Spleen (tissue), 11 donors: Measurements from ENCODE around the gene SLC25A26. TPM values are rescaled to one million over a fixed set of nuclear protein-coding genes. Genes with fewer than 3 reads are reported as not detected.
"Not testable (repeated sequence)": the region's sequence is repeated elsewhere in the genome, so short reads cannot be mapped to it uniquely, and the experiment has no call there.

Source experiments
- DNase-seq: peaks from one replicate; pipeline ENCODE4 v3.0.0-alpha.2; 2020
- H3K27ac ChIP-seq, 8 donors: fragments of 200-600 bp; sonication (generic) in 7 of 8; 1 replicate in 4 of 8; 2 replicates in 4 of 8; pipeline versions ENCODE4 v1.5.0 to v1.8.0; 2016 to 2021; ENCODE audit warnings: inconsistent platforms in 4 of 8, mild to moderate bottlenecking in 4 of 8, moderate library complexity in 1 of 8
- H3K27me3 ChIP-seq, 7 donors: fragments of 200-600 bp; sonication (generic) in 6 of 7; replicated peaks in 1 of 7; 1 replicate in 4 of 7; 2 replicates in 3 of 7; pipeline versions ENCODE4 v1.5.0 to v1.8.0; 2016 to 2021; ENCODE audit warnings: inconsistent platforms in 3 of 7, mild to moderate bottlenecking in 1 of 7
- H3K36me3 ChIP-seq, 6 donors: fragments of 200-600 bp; sonication (generic) in 5 of 6; 1 replicate in 4 of 6; 2 replicates in 2 of 6; pipeline versions ENCODE4 v1.5.0 to v1.8.0; 2016 to 2021; ENCODE audit warnings: inconsistent platforms in 2 of 6
- H3K4me1 ChIP-seq, 6 donors: fragments of 200-600 bp; sonication (generic) in 5 of 6; 1 replicate in 3 of 6; 2 replicates in 3 of 6; pipeline versions ENCODE4 v1.5.0 to v1.8.0; 2016 to 2021; ENCODE audit warnings: inconsistent platforms in 3 of 6
- H3K4me3 ChIP-seq, 8 donors: fragments of 200-600 bp; sonication (generic) in 7 of 8; 1 replicate in 4 of 8; 2 replicates in 4 of 8; pipeline versions ENCODE4 v1.5.0 to v1.8.0; 2016 to 2021; ENCODE audit warnings: inconsistent platforms in 4 of 8, mild to moderate bottlenecking in 4 of 8, moderate library complexity in 2 of 8
- H3K9me3 ChIP-seq, 8 donors: fragments of 200-600 bp; sonication (generic) in 7 of 8; 1 replicate in 4 of 8; 2 replicates in 4 of 8; pipeline versions ENCODE4 v1.5.0 to v1.8.0; 2016 to 2021; ENCODE audit warnings: inconsistent platforms in 4 of 8
- POLR2A ChIP-seq, 3 donors: fragments of 450-650 bp; IDR thresholded peaks; one replicate each; pipeline ENCODE4 v1.5.1; 2017; ENCODE audit warnings: antibody characterized with exemption in 3 of 3, mild to moderate bottlenecking in 1 of 3
- POLR2AphosphoS5 ChIP-seq, 3 donors: sonication (generic); formaldehyde crosslinking; IDR thresholded peaks; one replicate each; pipeline ENCODE4 v1.5.1; 2017; ENCODE audit warnings: antibody characterized with exemption in 3 of 3
- WGBS, 5 donors: extraction: QIAGEN DNeasy Blood & Tissue Kit in 3 of 5; methylation state at CpG; one replicate each; pipeline versions ENCODE4 v1.1.5 to v1.1.7; 2013 to 2018; 5-methylcytosine and 5-hydroxymethylcytosine counted together
- intact Hi-C: fragments of 100-400 bp; cut with DNase I; formaldehyde crosslinking; loops from one replicate; pipeline ENCODE4 v1.15.0; 2023; ENCODE audit warnings: low total_unique reads
- polyA plus RNA-seq, 3 donors: library from polyadenylated mRNA; stranded (reverse); fragments of 200-250 nt; gene quantifications; one replicate each; pipeline ENCODE4 v1.2.1, GENCODE V29; 2013
- total RNA-seq, 7 donors: library from RNA; depleted of rRNA in 3 of 7; stranded (reverse); fragments of >200 nt in 3 of 7; fragmentation: NEBNext Ultra II Directional in 4 of 7; extraction: Animal tissue kit (Norgen Biotek cat#: 25700) in 4 of 7; gene quantifications; one replicate each; pipeline versions ENCODE4 v1.1.0 to v1.2.1, GENCODE V29; 2016 to 2021
- TF ChIP-seq, protein P1 (sequence below), 11 experiments: fragments of 200-600 bp in 7 of 11; fragments of 450-650 bp in 4 of 11; sonication (generic) in 4 of 11; IDR thresholded peaks in 8 of 11; conservative IDR thresholded peaks in 3 of 11; 1 replicate in 7 of 11; 2 replicates in 4 of 11; pipeline versions ENCODE4 v1.4.0 to v1.8.0; 2016 to 2021; ENCODE audit warnings: antibody characterized with exemption in 11 of 11, inconsistent platforms in 4 of 11, mild to moderate bottlenecking in 1 of 11
- donor health status: healthy with polysubstance abuse.
- donor health status: DM: no; HTN: no; CAD: no; lungs with moderate emphysema.
- donor health status: DM: no; HTN: no; CAD: no.
- donor health status: Bipolar disorder and iron deficiency.
- donor health status: healthy.
- donor health status: DM: no; HTN: no; CAD: no.
- donor health status: DM: yes; HTN: yes; CAD: no.

Gene SLC25A26
- total and polyA plus RNA-seq, 10 donors = 14.9 to 20.9 (median 16.0) TPM

DNA sequence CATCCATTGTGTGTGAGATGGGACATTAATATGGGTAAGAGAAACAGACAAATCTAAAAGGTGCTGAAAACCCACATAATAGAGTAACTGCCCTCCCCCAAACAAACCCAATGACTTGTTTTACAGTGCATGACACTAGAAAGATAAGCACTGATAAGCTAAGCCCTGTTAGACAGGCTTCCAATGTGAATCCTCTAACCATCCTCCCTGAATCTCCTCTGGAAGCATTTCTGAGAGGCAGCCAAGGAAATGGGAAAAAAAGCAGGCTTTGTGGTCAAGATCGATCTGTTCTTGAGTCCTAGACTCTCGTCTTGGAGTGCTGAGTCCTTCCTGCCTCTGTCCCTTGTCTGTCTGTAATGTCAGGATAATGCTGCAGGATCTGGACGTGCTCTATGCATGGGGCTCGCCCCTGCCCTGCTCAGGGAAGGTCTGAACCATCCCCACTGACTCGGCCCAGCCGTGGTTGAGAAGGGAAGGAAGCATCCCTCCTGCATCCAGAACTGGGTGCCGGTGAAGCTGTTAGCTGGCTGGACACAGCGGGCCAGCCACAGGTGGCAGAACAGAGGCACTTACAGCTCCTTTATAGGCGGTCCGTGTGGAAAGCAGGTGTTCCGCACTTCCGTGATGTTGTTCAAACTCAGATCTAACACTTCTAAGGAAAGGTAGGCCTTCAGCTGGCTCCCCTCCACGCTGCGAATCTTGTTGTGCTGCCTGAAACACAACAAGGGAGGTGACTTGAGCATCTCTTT is 195.9 kb downstream of the SLC25A26 start:
- no peak overlapping the region for H3K27ac ChIP-seq
- 79 to 87% (median 86%) methylated on average over 14 of the region's 14 CpGs for WGBS, 5 donors
- H3K9me3 ChIP-seq = peaks cover under 1 to 15% (median 12%) of the 10 kb centered on the region in 8 donors
- H3K27me3 ChIP-seq = no peaks in the 10 kb centered on the region
- H3K4me3 ChIP-seq = no peak overlapping the region
- H3K4me1 ChIP-seq = no peaks in the 10 kb centered on the region
- intact Hi-C loops = no loop called here
- no peak for TF ChIP-seq POLR2AphosphoS5 (IDR thresholded peaks at IDR 0.05)
- no peak for TF ChIP-seq POLR2A (IDR thresholded peaks at IDR 0.05)
- TF ChIP-seq, protein P1, sequence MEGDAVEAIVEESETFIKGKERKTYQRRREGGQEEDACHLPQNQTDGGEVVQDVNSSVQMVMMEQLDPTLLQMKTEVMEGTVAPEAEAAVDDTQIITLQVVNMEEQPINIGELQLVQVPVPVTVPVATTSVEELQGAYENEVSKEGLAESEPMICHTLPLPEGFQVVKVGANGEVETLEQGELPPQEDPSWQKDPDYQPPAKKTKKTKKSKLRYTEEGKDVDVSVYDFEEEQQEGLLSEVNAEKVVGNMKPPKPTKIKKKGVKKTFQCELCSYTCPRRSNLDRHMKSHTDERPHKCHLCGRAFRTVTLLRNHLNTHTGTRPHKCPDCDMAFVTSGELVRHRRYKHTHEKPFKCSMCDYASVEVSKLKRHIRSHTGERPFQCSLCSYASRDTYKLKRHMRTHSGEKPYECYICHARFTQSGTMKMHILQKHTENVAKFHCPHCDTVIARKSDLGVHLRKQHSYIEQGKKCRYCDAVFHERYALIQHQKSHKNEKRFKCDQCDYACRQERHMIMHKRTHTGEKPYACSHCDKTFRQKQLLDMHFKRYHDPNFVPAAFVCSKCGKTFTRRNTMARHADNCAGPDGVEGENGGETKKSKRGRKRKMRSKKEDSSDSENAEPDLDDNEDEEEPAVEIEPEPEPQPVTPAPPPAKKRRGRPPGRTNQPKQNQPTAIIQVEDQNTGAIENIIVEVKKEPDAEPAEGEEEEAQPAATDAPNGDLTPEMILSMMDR (IDR thresholded peaks at IDR 0.05 in 8 of 11, conservative IDR thresholded peaks at IDR 0.05 in 3 of 11) = no peak
- peaks cover 0 to 50% (median 5%) of the 10 kb centered on the region in 6 donors for H3K36me3 ChIP-seq
- DNase-seq = no peak

DNA sequence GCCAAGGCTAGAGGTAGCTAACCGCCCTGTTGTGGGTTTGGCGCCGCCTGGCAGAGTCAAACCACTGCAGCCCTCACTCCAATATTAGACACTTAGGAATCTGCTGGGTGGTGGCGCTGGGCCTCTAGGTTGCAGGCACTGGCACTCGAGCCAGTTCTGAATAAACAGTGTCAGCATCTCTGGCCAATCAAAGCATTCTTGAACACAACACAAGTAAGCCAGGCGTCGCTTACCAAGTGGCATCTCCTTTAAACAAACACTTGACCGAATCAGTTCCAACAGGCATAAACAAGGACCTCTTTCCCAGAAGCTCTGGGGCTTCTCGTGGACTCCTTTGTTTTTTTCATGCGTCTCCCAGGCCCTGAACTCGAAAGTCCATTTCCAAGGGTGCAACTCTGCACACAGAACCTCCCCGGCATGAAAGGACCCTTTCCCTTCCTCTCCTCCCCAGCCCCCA is 197.7 kb downstream of the SLC25A26 start:
- intact Hi-C loops = no loop called here
- Histone ChIP-seq H3K27me3 (no peaks in the 10 kb centered on the region), H3K4me1 (no peaks in the 10 kb centered on the region), H3K4me3 (no peak overlapping the region), H3K27ac (no peak overlapping the region), H3K36me3 (peaks cover 0 to 33% (median 0%) of the 10 kb centered on the region in 6 donors), H3K9me3 (peaks cover 3 to 27% (median 21%) of the 10 kb centered on the region in 8 donors)
- 83 to 92% (median 88%) methylated on average over 12 of the region's 12 CpGs for WGBS, 5 donors
- DNase-seq = no peak
- no peak for TF ChIP-seq POLR2AphosphoS5 (IDR thresholded peaks at IDR 0.05)
- TF ChIP-seq, protein P1 (IDR thresholded peaks at IDR 0.05 in 8 of 11, conservative IDR thresholded peaks at IDR 0.05 in 3 of 11) = no peak
- no peak for TF ChIP-seq POLR2A (IDR thresholded peaks at IDR 0.05)

DNA sequence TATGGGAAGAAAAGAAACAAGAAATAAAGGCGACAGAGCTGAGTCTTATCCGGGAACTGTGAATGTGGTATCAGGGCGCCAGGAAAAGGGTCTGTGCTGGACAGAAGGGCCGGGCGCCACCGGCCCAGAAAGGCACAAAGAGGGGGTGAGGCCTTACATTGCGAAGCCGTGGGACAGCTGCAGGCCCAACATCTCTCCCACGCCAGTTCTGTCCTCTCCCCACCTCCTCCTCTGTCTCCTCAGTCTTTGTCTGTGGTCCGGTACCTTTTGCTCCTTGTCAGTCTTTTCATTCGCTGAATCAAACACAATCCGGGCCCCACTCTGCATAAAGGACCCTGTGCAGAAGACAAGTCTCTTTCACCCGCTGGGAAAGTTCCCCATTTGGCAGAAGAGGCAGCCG is 198.2 kb downstream of the SLC25A26 start:
- H3K27ac ChIP-seq = no peak overlapping the region
- TF ChIP-seq POLR2A (IDR thresholded peaks at IDR 0.05) = no peak
- TF ChIP-seq, protein P1 (IDR thresholded peaks at IDR 0.05 in 8 of 11, conservative IDR thresholded peaks at IDR 0.05 in 3 of 11) = no peak
- no peak for TF ChIP-seq POLR2AphosphoS5 (IDR thresholded peaks at IDR 0.05)
- whole genome bisulfite sequencing, 5 donors = 85 to 97% (median 95%) methylated on average over 14 of the region's 14 CpGs
- no peak overlapping the region for H3K4me3 ChIP-seq
- no peak for DNase-seq
- H3K36me3 ChIP-seq = peaks cover 0 to 29% (median 0%) of the 10 kb centered on the region in 6 donors
- peaks cover 3 to 27% (median 21%) of the 10 kb centered on the region in 8 donors for H3K9me3 ChIP-seq
- intact Hi-C loops = no loop called here
- H3K4me1 ChIP-seq = no peaks in the 10 kb centered on the region
- no peaks in the 10 kb centered on the region for H3K27me3 ChIP-seq

DNA sequence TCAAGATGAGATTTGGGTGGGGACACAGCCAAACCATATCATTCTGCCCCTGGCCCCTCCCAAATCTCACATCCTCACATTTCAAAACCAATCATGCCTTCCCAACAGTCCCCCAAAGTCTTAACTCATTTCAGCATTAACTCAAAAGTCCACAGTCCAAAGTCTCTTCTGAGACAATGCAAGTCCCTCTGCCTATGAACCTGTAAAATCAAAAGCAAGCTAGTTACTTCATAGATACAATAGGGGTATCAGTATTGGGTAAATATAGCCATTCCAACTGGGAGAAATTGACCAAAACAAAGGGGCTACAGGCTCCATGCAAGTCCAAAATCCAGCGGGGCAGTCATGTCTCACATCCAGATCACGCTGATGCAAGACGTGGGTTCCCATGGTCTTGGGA is 200.3 kb downstream of the SLC25A26 start:
- peaks cover 3 to 27% (median 21%) of the 10 kb centered on the region in 8 donors for H3K9me3 ChIP-seq
- WGBS, 5 donors = 96 to 100% (median 99%) methylated on average over 1 to 3 of the region's 3 CpGs
- H3K36me3 ChIP-seq, H3K4me3 ChIP-seq, H3K27me3 ChIP-seq, H3K27ac ChIP-seq, intact Hi-C loops, H3K4me1 ChIP-seq, DNase-seq: not testable (repeated sequence)

DNA sequence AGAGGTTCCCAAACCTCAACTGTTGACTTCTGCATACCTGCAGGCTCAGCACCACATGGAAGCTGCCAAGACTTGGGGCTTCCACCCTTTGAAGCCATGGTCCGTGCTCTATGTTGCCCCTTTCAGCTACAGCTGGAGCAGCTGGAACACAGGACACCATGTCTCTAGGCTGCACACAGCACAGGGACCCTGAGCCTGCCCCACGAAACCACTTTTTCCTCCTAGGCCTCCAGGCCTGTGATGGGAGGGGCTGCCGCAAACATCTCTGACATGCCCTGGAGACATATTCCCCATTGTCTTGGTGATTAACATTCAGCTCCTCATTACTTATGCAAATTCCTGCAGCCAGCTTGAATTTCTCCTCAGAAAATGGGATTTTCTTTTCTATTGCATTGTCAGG is 201.1 kb downstream of the SLC25A26 start:
- H3K4me3 ChIP-seq, intact Hi-C loops, H3K27me3 ChIP-seq, H3K4me1 ChIP-seq, H3K36me3 ChIP-seq, DNase-seq, H3K27ac ChIP-seq: not testable (repeated sequence)
- WGBS, 5 donors = 92 to 98% (median 95%) methylated on average over 3 of the region's 3 CpGs
- peaks cover 3 to 27% (median 21%) of the 10 kb centered on the region in 8 donors for H3K9me3 ChIP-seq
